Endodermal cell (in vitro differentiated cells): ENCODE data around the gene ZNF804A. TPM values are rescaled to one million over a fixed set of nuclear protein-coding genes. Genes with fewer than 3 reads are reported as not detected.

ENCODE experiments used
- DNase-seq: peaks from one replicate; pipeline ENCODE4 v3.0.0-alpha.2; 2017
- H3K27ac ChIP-seq: 2 replicates; pipeline ENCODE4 v1.5.1; 2013; ENCODE audit warnings: mild to moderate bottlenecking, low read depth, low read length, moderate library complexity
- H3K27me3 ChIP-seq: 2 replicates; pipeline ENCODE4 v1.6.1; 2013; ENCODE audit warnings: mild to moderate bottlenecking, low read length, moderate library complexity; ENCODE audit not compliant: insufficient read depth, control insufficient read depth, poor library complexity, severe bottlenecking
- H3K36me3 ChIP-seq: 2 replicates; pipeline ENCODE4 v1.7.0; 2013; ENCODE audit warnings: mild to moderate bottlenecking, low read length, moderate library complexity; ENCODE audit not compliant: control insufficient read depth, insufficient read depth
- H3K4me1 ChIP-seq: one replicate; pipeline ENCODE4 v1.7.0; 2013; ENCODE audit warnings: low read length; ENCODE audit not compliant: control insufficient read depth, insufficient read depth
- H3K4me3 ChIP-seq: 2 replicates; pipeline ENCODE4 v1.5.1; 2013; ENCODE audit warnings: mild to moderate bottlenecking, low read length, moderate library complexity
- H3K9ac ChIP-seq: 2 replicates; pipeline ENCODE4 v1.6.1; 2013; ENCODE audit warnings: mild to moderate bottlenecking, low read length, moderate library complexity; ENCODE audit not compliant: poor library complexity, severe bottlenecking; ENCODE audit errors: extremely low read depth
- H3K9me3 ChIP-seq: 2 replicates; pipeline ENCODE4 v1.6.1; 2013; ENCODE audit warnings: mild to moderate bottlenecking, low read length, moderate library complexity; ENCODE audit not compliant: control insufficient read depth
- H3K27ac Mint-ChIP-seq: 2 replicates; pipeline ENCODE4 v1.8.0; 2020; ENCODE audit warnings: mixed read lengths
- H3K27me3 Mint-ChIP-seq: 2 replicates; pipeline ENCODE4 v1.8.0; 2021; ENCODE audit warnings: mild to moderate bottlenecking, mixed read lengths; ENCODE audit not compliant: insufficient read depth
- H3K36me3 Mint-ChIP-seq: 2 replicates; pipeline ENCODE4 v1.8.0; 2020; ENCODE audit warnings: low read depth, mixed read lengths
- H3K4me1 Mint-ChIP-seq: 2 replicates; pipeline ENCODE4 v1.8.0; 2020; ENCODE audit warnings: mixed read lengths
- H3K4me3 Mint-ChIP-seq: 2 replicates; pipeline ENCODE4 v1.8.0; 2020; ENCODE audit warnings: mild to moderate bottlenecking, moderate library complexity, mixed read lengths
- H3K9me3 Mint-ChIP-seq: 2 replicates; pipeline ENCODE4 v1.8.0; 2020; ENCODE audit warnings: mild to moderate bottlenecking, mixed read lengths
- WGBS, 2 experiments: methylation state at CpG; one replicate each; pipeline versions ENCODE4 v1.1.5 to v1.1.7; 2013; ENCODE audit warnings: missing lambda C conversion rate in 2 of 2, mixed read lengths in 1 of 2; ENCODE audit not compliant: insufficient coverage in 1 of 2, insufficient read length in 1 of 2; 5-methylcytosine and 5-hydroxymethylcytosine counted together
- total RNA-seq, 2 donors: library from RNA; stranded (reverse); fragmentation: NEBNext Ultra II Directional in 1 of 2; extraction: Animal tissue kit (Norgen Biotek cat#: 25700) in 1 of 2; gene quantifications; 2 replicates in 1 of 2; 3 replicates in 1 of 2; pipeline ENCODE4 v1.2.1, GENCODE V29; 2021
- TF ChIP-seq, protein P1 (sequence below): fragments of 200-600 bp; sonication (generic); conservative IDR thresholded peaks from 2 replicates; pipeline ENCODE4 v1.5.0; 2021; ENCODE audit warnings: antibody characterized with exemption, mild to moderate bottlenecking

Gene ZNF804A
- total RNA-seq, 2 donors from 2014 or later = 0.15 TPM; not detected in 1

DNA sequence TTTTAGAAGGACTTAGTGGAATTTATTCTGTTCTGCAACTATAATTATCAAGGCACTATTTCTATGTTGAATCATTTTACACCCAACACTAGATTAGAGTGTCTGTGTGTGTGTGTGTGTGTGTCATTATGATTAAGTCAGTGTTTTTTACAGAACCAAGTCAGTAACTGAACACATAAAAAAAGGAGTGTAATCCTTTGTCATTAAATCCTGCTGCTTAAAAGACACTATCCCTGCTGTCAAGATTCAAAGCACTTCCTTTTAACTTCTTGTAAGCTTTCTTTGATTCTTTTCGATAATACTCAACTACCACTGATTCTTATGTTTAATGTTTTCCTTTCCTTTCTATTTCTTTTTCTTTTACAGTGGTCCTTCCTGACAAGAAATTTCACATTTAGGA lies 306.7 kb downstream of the ZNF804A start:
- TF ChIP-seq, protein P1, sequence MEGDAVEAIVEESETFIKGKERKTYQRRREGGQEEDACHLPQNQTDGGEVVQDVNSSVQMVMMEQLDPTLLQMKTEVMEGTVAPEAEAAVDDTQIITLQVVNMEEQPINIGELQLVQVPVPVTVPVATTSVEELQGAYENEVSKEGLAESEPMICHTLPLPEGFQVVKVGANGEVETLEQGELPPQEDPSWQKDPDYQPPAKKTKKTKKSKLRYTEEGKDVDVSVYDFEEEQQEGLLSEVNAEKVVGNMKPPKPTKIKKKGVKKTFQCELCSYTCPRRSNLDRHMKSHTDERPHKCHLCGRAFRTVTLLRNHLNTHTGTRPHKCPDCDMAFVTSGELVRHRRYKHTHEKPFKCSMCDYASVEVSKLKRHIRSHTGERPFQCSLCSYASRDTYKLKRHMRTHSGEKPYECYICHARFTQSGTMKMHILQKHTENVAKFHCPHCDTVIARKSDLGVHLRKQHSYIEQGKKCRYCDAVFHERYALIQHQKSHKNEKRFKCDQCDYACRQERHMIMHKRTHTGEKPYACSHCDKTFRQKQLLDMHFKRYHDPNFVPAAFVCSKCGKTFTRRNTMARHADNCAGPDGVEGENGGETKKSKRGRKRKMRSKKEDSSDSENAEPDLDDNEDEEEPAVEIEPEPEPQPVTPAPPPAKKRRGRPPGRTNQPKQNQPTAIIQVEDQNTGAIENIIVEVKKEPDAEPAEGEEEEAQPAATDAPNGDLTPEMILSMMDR = no peak
- H3K9ac ChIP-seq = no peak overlapping the region
- Mint-ChIP-seq H3K36me3 (no peaks in the 10 kb centered on the region), H3K4me3 (no peak overlapping the region), H3K4me1 (peaks cover 8% of the 10 kb centered on the region), H3K9me3 (no peaks in the 10 kb centered on the region), H3K27ac (peak overlapping the region; percentile 52), H3K27me3 (no peaks in the 10 kb centered on the region)
- H3K9me3 ChIP-seq = peaks cover 1% of the 10 kb centered on the region
- no peak overlapping the region for H3K4me3 ChIP-seq
- no peak overlapping the region for H3K27ac ChIP-seq
- H3K36me3 ChIP-seq = no peaks in the 10 kb centered on the region
- no peaks in the 10 kb centered on the region for H3K4me1 ChIP-seq
- 87 to 89% methylated on average over 1 of the region's 1 CpG for WGBS, 2 experiments
- H3K27me3 ChIP-seq = no peaks in the 10 kb centered on the region
- DNase-seq = no peak

DNA sequence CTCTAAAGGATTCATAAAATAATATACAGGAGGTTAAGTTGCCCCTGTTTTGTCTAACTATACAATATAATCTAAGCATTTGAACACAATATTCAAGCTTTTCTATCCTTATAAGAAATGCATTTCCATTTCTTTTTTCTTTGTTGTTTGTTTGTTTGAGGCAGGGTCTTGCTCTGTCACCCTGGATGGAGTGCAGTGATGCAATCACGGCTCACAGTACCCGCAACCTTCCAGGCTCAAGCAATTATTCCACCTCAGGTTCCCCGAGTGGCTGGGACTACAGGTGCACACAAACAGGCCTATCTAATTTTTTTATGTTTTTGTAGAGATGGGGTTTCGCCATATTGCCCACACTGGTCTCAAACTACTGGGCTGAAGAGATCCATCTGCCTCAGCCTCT lies 307.8 kb downstream of the ZNF804A start:
- no peaks in the 10 kb centered on the region for H3K27me3 Mint-ChIP-seq
- H3K4me1 Mint-ChIP-seq = peaks cover 8% of the 10 kb centered on the region
- WGBS, 2 experiments = 95 to 100% methylated on average over 1 to 4 of the region's 4 CpGs
- DNase-seq = no peak
- TF ChIP-seq, protein P1 = no peak
- peaks cover 6% of the 10 kb centered on the region for H3K9me3 ChIP-seq
- H3K36me3 Mint-ChIP-seq = no peaks in the 10 kb centered on the region
- no peaks in the 10 kb centered on the region for H3K36me3 ChIP-seq
- H3K4me3 ChIP-seq = no peak overlapping the region
- H3K9ac ChIP-seq = no peak overlapping the region
- H3K27ac ChIP-seq = no peak overlapping the region
- H3K9me3 Mint-ChIP-seq = no peaks in the 10 kb centered on the region
- no peaks in the 10 kb centered on the region for H3K4me1 ChIP-seq
- H3K27ac Mint-ChIP-seq = no peak overlapping the region
- H3K4me3 Mint-ChIP-seq = no peak overlapping the region
- no peaks in the 10 kb centered on the region for H3K27me3 ChIP-seq

DNA sequence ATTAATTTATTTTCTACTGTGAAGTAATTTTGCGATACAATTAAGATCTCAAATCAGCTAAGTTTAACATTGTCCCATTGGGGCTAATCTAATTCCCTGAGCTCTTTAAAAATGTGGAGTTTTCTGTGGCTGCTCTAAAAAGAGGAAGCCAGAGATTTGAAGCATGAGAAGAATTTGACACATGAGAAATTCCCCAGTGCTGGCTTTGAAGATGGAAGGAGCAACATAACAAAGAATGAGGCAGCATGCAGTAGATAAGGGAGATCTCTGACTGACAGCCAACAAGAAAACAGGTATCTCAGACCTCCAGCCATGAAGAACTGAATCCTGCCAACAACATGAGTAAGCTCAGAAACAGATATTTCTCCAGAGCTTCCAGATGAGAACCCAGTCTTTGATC lies 308.4 kb downstream of the ZNF804A start:
- no peak overlapping the region for H3K27ac Mint-ChIP-seq
- Histone ChIP-seq H3K4me3 (peak overlapping the region; percentile 4), H3K27ac (peak overlapping the region; percentile 18), H3K9ac (no peak overlapping the region), H3K27me3 (no peaks in the 10 kb centered on the region), H3K9me3 (peaks cover 6% of the 10 kb centered on the region), H3K4me1 (no peaks in the 10 kb centered on the region), H3K36me3 (no peaks in the 10 kb centered on the region)
- no peaks in the 10 kb centered on the region for H3K9me3 Mint-ChIP-seq
- no peak overlapping the region for H3K4me3 Mint-ChIP-seq
- TF ChIP-seq, protein P1 = no peak
- peaks cover 8% of the 10 kb centered on the region for H3K4me1 Mint-ChIP-seq
- no peaks in the 10 kb centered on the region for H3K36me3 Mint-ChIP-seq
- WGBS, 2 experiments = 96% methylated on average over 1 of the region's 1 CpG; no CpG with 5 or more reads in 1 of the 2 experiments
- H3K27me3 Mint-ChIP-seq = no peaks in the 10 kb centered on the region
- DNase-seq = peak; percentile 62
